Esophagus muscularis mucosa (tissue), 4 donors: Measurements from ENCODE around the gene NUP214. TPM values are rescaled to one million over a fixed set of nuclear protein-coding genes. Genes with fewer than 3 reads are reported as not detected.

Experiments
- DNase-seq: peaks from one replicate; pipeline ENCODE4 v3.0.0-alpha.2; 2017; ENCODE audit errors: extremely low spot score
- H3K27ac ChIP-seq, 4 donors: fragments of 200-600 bp; sonication (generic); replicated peaks in 1 of 4; 1 replicate in 3 of 4; 2 replicates in 1 of 4; pipeline ENCODE4 v1.5.1; 2016 to 2019; ENCODE audit warnings: mild to moderate bottlenecking in 1 of 4
- H3K27me3 ChIP-seq, 4 donors: fragments of 200-600 bp; sonication (generic); one replicate each; pipeline versions ENCODE4 v1.5.1 to v1.6.0; 2016 to 2019
- H3K36me3 ChIP-seq, 4 donors: fragments of 200-600 bp; sonication (generic); one replicate each; pipeline ENCODE4 v1.5.1; 2016 to 2019
- H3K4me1 ChIP-seq, 4 donors: fragments of 200-600 bp; sonication (generic); one replicate each; pipeline ENCODE4 v1.5.1; 2016 to 2019
- H3K4me3 ChIP-seq, 4 donors: fragments of 200-600 bp; sonication (generic); 1 replicate in 2 of 4; 2 replicates in 2 of 4; pipeline ENCODE4 v1.5.1; 2016 to 2019; ENCODE audit warnings: mild to moderate bottlenecking in 4 of 4, moderate library complexity in 1 of 4
- H3K9me3 ChIP-seq, 4 donors: fragments of 200-600 bp; sonication (generic); 1 replicate in 3 of 4; 2 replicates in 1 of 4; pipeline ENCODE4 v1.5.1; 2016 to 2019
- CTCF ChIP-seq, 3 experiments: fragments of 200-600 bp in 2 of 3; fragments of 450-650 bp in 1 of 3; sonication (generic) in 2 of 3; IDR thresholded peaks; one replicate each; pipeline ENCODE4 v1.5.1; 2017 to 2019; ENCODE audit warnings: antibody characterized with exemption in 3 of 3, mild to moderate bottlenecking in 2 of 3, moderate library complexity in 1 of 3
- EP300 ChIP-seq: sonication (generic); formaldehyde crosslinking; IDR thresholded peaks from one replicate; pipeline ENCODE4 v1.6.1; 2017; ENCODE audit warnings: antibody characterized with exemption
- POLR2A ChIP-seq: fragments of 450-650 bp; IDR thresholded peaks from one replicate; pipeline ENCODE4 v1.6.1; 2017; ENCODE audit warnings: antibody characterized with exemption, moderate library complexity, mild to moderate bottlenecking, low read depth
- POLR2AphosphoS5 ChIP-seq, 2 donors: sonication (generic); formaldehyde crosslinking; IDR thresholded peaks; one replicate each; pipeline ENCODE4 v1.6.1; 2017; ENCODE audit warnings: antibody characterized with exemption in 2 of 2
- WGBS: methylation state at CpG from one replicate; pipeline ENCODE4 v1.1.5; 2018; 5-methylcytosine and 5-hydroxymethylcytosine counted together
- intact Hi-C: fragments of 100-400 bp; cut with DNase I; formaldehyde crosslinking; loops from one replicate; pipeline ENCODE4 v1.15.1; 2023
- total RNA-seq, 4 donors: library from RNA; depleted of rRNA; stranded (reverse); fragments of >200 nt; gene quantifications; one replicate each; pipeline versions ENCODE4 v1.1.0 to v1.2.1, GENCODE V29; 2016

NUP214 gene
- total RNA-seq, 4 donors from 2014 or later: 26.4 to 36.2 (median 28.7) TPM

DNA sequence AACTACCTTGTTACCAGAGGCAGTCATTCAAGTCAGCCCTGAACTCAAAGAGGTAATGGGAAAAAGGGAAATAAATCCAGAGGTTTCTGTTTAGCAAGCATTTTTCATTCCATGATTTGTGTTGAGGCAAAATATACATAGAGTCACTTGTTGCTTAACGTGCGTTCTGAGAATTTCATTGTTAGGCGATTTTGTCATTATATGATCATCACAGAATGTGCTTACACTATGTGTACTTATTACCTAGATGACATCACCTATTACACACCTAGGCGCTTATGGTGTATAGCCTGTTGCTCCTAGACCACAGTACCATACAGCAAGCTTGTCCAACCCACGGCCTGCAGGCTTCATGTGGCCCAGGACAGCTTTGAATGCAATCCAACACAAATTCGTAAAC, 36.2 kb downstream of the NUP214 start:
- Histone ChIP-seq H3K27me3 (no peaks in the 10 kb centered on the region), H3K27ac (no peak overlapping the region), H3K9me3 (no peaks in the 10 kb centered on the region), H3K4me1 (no peaks in the 10 kb centered on the region), H3K36me3 (peaks cover 45 to 100% (median 84%) of the 10 kb centered on the region in 4 donors), H3K4me3 (no peak overlapping the region)
- no peak for DNase-seq
- intact Hi-C loops: no loop called here
- TF ChIP-seq POLR2A: no peak
- no peak for TF ChIP-seq POLR2AphosphoS5 (IDR thresholded peaks at IDR 0.05)
- TF ChIP-seq EP300: no peak
- no peak for TF ChIP-seq CTCF (IDR thresholded peaks at IDR 0.05)
- 91% methylated on average over 6 of the region's 6 CpGs for WGBS

- TF ChIP-seq POLR2A (no peak), POLR2AphosphoS5 (IDR thresholded peaks at IDR 0.05) (no peak), CTCF (IDR thresholded peaks at IDR 0.05) (no peak), EP300 (no peak)
- no peak for DNase-seq
- no peaks in the 10 kb centered on the region for H3K27me3 ChIP-seq
- WGBS: 95% methylated on average over 4 of the region's 4 CpGs
- no peak overlapping the region for H3K27ac ChIP-seq
- peaks cover 38 to 94% (median 75%) of the 10 kb centered on the region in 4 donors for H3K36me3 ChIP-seq
- no peaks in the 10 kb centered on the region for H3K4me1 ChIP-seq
- H3K9me3 ChIP-seq: no peaks in the 10 kb centered on the region
- no peak overlapping the region for H3K4me3 ChIP-seq
- intact Hi-C loops: no loop called here
Measured at GRCh38 chr9:131162886-131163285, 37.5 kb downstream of the NUP214 start.

GRCh38 chr9:131165523-131165922, 40.1 kb downstream of the NUP214 start:
- H3K9me3 ChIP-seq: no peaks in the 10 kb centered on the region
- no peaks in the 10 kb centered on the region for H3K27me3 ChIP-seq
- H3K4me3 ChIP-seq: no peak overlapping the region
- no peaks in the 10 kb centered on the region for H3K4me1 ChIP-seq
- peaks cover 26 to 77% (median 57%) of the 10 kb centered on the region in 4 donors for H3K36me3 ChIP-seq
- no peak overlapping the region for H3K27ac ChIP-seq
- intact Hi-C loops: no loop called here
- TF ChIP-seq CTCF (IDR thresholded peaks at IDR 0.05): no peak
- no peak for TF ChIP-seq POLR2A
- no peak for TF ChIP-seq EP300
- TF ChIP-seq POLR2AphosphoS5 (IDR thresholded peaks at IDR 0.05): no peak
- DNase-seq: no peak

DNA sequence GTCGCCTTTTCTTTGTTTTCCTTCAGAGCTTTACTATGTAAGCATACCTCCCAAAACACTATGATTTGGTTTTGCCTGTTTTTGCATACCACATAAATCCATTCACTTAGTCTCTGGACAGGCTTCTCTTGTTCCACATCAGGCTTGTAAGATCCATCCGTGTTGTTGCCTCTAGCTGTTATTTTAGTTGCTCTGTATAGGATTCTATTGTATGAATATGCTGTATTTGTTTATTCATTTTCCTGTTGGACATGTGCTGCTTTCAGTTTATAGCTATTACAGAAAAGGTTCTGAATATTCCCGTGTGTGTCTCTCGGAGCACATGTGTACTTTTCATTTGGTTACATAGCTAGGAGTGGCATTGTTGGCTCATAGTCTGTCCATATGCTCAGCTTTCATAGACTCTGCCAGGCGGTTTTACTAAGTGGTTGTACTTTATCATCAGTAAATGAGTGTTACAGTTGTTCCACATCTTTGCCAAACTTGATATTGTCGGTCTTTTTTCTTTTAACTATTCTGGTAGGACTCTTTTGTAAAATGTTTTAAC, 41.8 kb downstream of the NUP214 start:
- Histone ChIP-seq H3K27me3 (no peaks in the 10 kb centered on the region), H3K4me1 (no peaks in the 10 kb centered on the region), H3K27ac (no peak overlapping the region), H3K36me3 (peaks cover 23 to 70% (median 46%) of the 10 kb centered on the region in 4 donors), H3K9me3 (no peaks in the 10 kb centered on the region), H3K4me3 (no peak overlapping the region)
- intact Hi-C loops: no loop called here
- no peak for DNase-seq
- WGBS: 76% methylated on average over 6 of the region's 6 CpGs
- TF ChIP-seq POLR2AphosphoS5 (IDR thresholded peaks at IDR 0.05): no peak
- no peak for TF ChIP-seq CTCF (IDR thresholded peaks at IDR 0.05)
- no peak for TF ChIP-seq POLR2A
- no peak for TF ChIP-seq EP300

DNA sequence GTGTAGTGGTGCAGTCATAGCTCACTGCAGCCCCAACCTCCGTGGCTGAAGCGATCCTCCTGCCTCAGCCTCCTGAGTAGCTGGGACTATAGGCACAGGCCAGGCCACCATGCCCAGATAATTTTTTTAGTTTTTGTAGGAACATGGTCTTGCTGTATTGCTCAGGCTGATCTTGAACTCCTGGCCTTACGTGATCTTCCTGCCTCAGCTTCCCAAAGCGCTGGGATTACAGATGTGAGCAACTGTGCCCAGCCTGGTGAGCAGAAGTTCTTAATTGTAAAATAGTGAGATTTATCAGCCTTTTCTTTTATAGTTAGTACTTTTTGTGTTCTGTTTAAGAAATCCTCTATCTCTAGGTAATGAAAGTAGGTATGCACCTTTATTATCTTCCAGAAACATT, 42.5 kb downstream of the NUP214 start:
- 89% methylated on average over 4 of the region's 4 CpGs for WGBS
- H3K9me3 ChIP-seq: no peaks in the 10 kb centered on the region
- H3K4me3 ChIP-seq: no peak overlapping the region
- no peaks in the 10 kb centered on the region for H3K4me1 ChIP-seq
- intact Hi-C loops: no loop called here
- DNase-seq: no peak
- H3K27me3 ChIP-seq: no peaks in the 10 kb centered on the region
- no peak overlapping the region for H3K27ac ChIP-seq
- TF ChIP-seq POLR2A: no peak
- TF ChIP-seq CTCF (IDR thresholded peaks at IDR 0.05): no peak
- TF ChIP-seq POLR2AphosphoS5 (IDR thresholded peaks at IDR 0.05): no peak
- TF ChIP-seq EP300: no peak
- peaks cover 20 to 64% (median 40%) of the 10 kb centered on the region in 4 donors for H3K36me3 ChIP-seq
